Fibroblast of villous mesenchyme (primary cell): ENCODE measurements around the gene STARD6. TPM values are rescaled to one million over a fixed set of nuclear protein-coding genes. Genes with fewer than 3 reads are reported as not detected.
"Not testable (repeated sequence)": the region's sequence is repeated elsewhere in the genome, so short reads cannot be mapped to it uniquely, and the experiment has no call there.

Source experiments
- DNase-seq: peaks from one replicate; pipeline ENCODE4 v3.0.0-alpha.2; 2010; ENCODE audit warnings: low read depth
- H3K4me3 ChIP-seq: 2 replicates; pipeline ENCODE4 v1.5.1; 2011; ENCODE audit warnings: low read depth, mild to moderate bottlenecking, low read length
- CTCF ChIP-seq: IDR thresholded peaks from 2 replicates; pipeline ENCODE4 v1.5.1; 2012; ENCODE audit warnings: low read depth, mild to moderate bottlenecking, low read length; ENCODE audit not compliant: insufficient read depth
- total RNA-seq: library from RNA; depleted of rRNA; stranded (reverse); fragments of >200 nt; gene quantifications from 2 replicates; pipeline ENCODE4 v1.2.3, GENCODE V29; 2012

STARD6 gene
- total RNA-seq, 1 donor: 0.43 TPM

GRCh38 chr18:54323561-54323960, 34.1 kb downstream of the STARD6 start:
- no peak overlapping the region for H3K4me3 ChIP-seq
- no peak for DNase-seq
- no peak for TF ChIP-seq CTCF

GRCh38 chr18:54316071-54316820, 41.4 kb downstream of the STARD6 start:
- no peak for DNase-seq
- no peak overlapping the region for H3K4me3 ChIP-seq
- TF ChIP-seq CTCF: no peak

GRCh38 chr18:54309564-54309963, 48.1 kb downstream of the STARD6 start:
- not testable (repeated sequence) for H3K4me3 ChIP-seq, DNase-seq

DNA sequence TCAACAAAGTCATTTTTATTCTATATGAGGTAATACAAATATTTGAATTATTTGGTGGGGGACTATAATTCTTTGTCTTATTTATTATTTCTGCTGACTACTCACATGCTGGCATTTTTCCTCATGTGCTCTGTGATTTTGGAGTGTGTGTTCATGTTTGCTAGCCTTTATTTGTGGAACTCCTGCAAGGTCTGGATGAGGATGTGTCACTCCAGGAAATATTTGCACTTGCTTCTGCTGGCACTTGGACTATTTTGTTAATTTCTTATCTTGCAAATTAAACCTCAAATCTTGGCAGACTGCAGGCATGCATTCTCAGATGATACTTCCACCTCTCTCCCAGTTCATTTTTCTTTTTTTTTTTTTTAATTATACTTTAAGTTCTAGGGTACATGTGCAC, 54.2 kb downstream of the STARD6 start:
- no peak for TF ChIP-seq CTCF
- no peak overlapping the region for H3K4me3 ChIP-seq
- no peak for DNase-seq

GRCh38 chr18:54298991-54299390, 58.7 kb downstream of the STARD6 start:
- not testable (repeated sequence) for H3K4me3 ChIP-seq, DNase-seq

GRCh38 chr18:54296062-54296461, 61.6 kb downstream of the STARD6 start:
- no peak overlapping the region for H3K4me3 ChIP-seq
- no peak for TF ChIP-seq CTCF
- peak; percentile 37 for DNase-seq

DNA sequence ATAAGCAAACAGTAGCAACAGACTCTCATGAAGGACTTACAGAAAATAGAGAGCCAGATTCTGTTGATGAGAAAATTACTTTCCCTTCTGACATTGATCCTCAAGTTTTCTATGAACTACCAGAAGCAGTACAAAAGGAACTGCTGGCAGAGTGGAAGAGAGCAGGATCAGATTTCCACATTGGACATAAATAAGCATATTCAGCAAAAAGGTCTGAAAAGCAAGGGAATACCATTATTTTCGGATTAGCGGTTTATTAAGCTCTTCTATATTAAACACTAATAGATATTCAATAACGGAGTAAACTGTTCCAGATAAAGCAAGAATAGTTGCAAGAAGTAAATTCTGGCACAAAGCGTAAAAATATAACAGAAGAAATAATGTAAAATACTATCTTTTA, 63.4 kb downstream of the STARD6 start:
- no peak for DNase-seq
- H3K4me3 ChIP-seq: no peak overlapping the region

More for the DNA sequence above, 63.4 kb downstream of the STARD6 start:
- no peak for TF ChIP-seq CTCF
